ENCODE data around the gene TGFBR3L.

DNA sequence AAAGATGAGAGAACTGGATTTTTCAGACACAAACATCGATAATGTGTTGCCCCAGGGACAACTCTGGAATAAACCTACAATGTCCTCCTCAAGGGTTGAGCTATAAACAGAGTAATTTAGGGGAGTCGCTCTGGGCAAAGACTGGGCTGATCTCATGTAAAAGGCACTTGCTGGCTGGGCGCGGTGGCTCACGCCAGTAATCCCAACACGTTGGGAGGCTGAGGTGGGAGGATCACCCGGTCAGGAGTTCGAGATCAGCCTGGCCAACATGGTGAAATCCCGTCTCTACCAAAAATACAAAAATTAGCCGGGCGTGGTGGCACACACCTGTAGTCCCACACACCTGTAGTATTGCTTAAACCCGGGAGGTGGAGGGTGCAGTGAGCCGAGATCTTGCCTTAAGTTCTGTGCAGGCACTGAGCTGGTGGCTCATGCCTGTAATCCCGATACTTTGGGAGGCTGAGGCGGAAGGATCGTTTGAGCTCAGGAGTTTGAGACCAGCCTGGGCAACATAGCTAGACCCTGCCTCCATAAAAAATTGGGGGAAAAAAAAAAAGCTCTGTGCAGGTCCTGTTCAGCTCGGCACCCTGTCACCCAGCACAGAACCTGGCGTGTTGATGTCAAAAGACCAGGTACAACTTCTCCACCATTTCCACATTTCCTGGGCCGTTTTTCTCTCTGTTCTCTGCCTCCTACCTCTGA, 27.4 kb downstream of the TGFBR3L start:
- TF ChIP-seq, protein P1, sequence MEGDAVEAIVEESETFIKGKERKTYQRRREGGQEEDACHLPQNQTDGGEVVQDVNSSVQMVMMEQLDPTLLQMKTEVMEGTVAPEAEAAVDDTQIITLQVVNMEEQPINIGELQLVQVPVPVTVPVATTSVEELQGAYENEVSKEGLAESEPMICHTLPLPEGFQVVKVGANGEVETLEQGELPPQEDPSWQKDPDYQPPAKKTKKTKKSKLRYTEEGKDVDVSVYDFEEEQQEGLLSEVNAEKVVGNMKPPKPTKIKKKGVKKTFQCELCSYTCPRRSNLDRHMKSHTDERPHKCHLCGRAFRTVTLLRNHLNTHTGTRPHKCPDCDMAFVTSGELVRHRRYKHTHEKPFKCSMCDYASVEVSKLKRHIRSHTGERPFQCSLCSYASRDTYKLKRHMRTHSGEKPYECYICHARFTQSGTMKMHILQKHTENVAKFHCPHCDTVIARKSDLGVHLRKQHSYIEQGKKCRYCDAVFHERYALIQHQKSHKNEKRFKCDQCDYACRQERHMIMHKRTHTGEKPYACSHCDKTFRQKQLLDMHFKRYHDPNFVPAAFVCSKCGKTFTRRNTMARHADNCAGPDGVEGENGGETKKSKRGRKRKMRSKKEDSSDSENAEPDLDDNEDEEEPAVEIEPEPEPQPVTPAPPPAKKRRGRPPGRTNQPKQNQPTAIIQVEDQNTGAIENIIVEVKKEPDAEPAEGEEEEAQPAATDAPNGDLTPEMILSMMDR (IDR thresholded peaks at IDR 0.05): no peak
- no peak for TF ChIP-seq ZFX (IDR thresholded peaks at IDR 0.05; ENCODE audit: borderline replicate concordance)

All from 22Rv1 (cell line).